Neuronal stem cell (in vitro differentiated cells): ENCODE data around the gene RTTN. TPM values are rescaled to one million over a fixed set of nuclear protein-coding genes. Genes with fewer than 3 reads are reported as not detected.
"Not testable (repeated sequence)": the region's sequence is repeated elsewhere in the genome, so short reads cannot be mapped to it uniquely, and the experiment has no call there.

Source experiments
- DNase-seq: peaks from one replicate; pipeline ENCODE4 v3.0.0-alpha.2; 2013; ENCODE audit warnings: low spot score
- H2AFZ ChIP-seq: one replicate; pipeline ENCODE4 v1.6.1; 2013; ENCODE audit warnings: mild to moderate bottlenecking, low read length, inconsistent platforms
- H2AK5ac ChIP-seq: 2 replicates; pipeline ENCODE4 v1.6.1; 2013; ENCODE audit warnings: low read depth, mild to moderate bottlenecking, inconsistent platforms, low read length, moderate library complexity, mixed read lengths
- H2BK120ac ChIP-seq: 2 replicates; pipeline ENCODE4 v1.6.1; 2013; ENCODE audit warnings: low read depth, mild to moderate bottlenecking, inconsistent platforms, low read length, moderate library complexity, mixed read lengths
- H2BK12ac ChIP-seq: one replicate; pipeline ENCODE4 v1.6.1; 2013; ENCODE audit warnings: low read length, inconsistent platforms
- H2BK15ac ChIP-seq: 2 replicates; pipeline ENCODE4 v1.6.1; 2013; ENCODE audit warnings: mild to moderate bottlenecking, low read length, inconsistent platforms, mixed read lengths
- H2BK5ac ChIP-seq: one replicate; pipeline ENCODE4 v1.6.1; 2013; ENCODE audit warnings: inconsistent platforms, mild to moderate bottlenecking, low read length, moderate library complexity
- H3K14ac ChIP-seq: one replicate; pipeline ENCODE4 v1.6.1; 2013; ENCODE audit warnings: low read length, inconsistent platforms
- H3K18ac ChIP-seq: 2 replicates; pipeline ENCODE4 v1.6.1; 2013; ENCODE audit warnings: low read length, inconsistent platforms
- H3K23ac ChIP-seq: 2 replicates; pipeline ENCODE4 v1.6.1; 2013; ENCODE audit warnings: low read depth, mild to moderate bottlenecking, mixed read lengths, low read length, inconsistent platforms; ENCODE audit not compliant: poor library complexity
- H3K27ac ChIP-seq: replicated peaks from 3 replicates; pipeline ENCODE4 v1.5.1; 2013; ENCODE audit warnings: low read length, inconsistent platforms
- H3K27me3 ChIP-seq, 3 experiments: 2 replicates each; pipeline ENCODE4 v1.6.1; 2013; ENCODE audit warnings: low read length in 3 of 3, mild to moderate bottlenecking in 2 of 3, inconsistent platforms in 1 of 3, low read depth in 1 of 3, mixed read lengths in 1 of 3, moderate library complexity in 1 of 3; ENCODE audit not compliant: control insufficient read depth in 3 of 3, insufficient read depth in 3 of 3
- H3K36me3 ChIP-seq, 2 donors: replicated peaks in 1 of 2; 2 replicates each; pipeline ENCODE4 v1.6.1; 2013; ENCODE audit warnings: low read length in 2 of 2; ENCODE audit not compliant: control insufficient read depth in 2 of 2, insufficient read depth in 2 of 2
- H3K4ac ChIP-seq: 2 replicates; pipeline ENCODE4 v1.6.1; 2013; ENCODE audit warnings: inconsistent platforms, mild to moderate bottlenecking, low read length, moderate library complexity
- H3K4me1 ChIP-seq, 2 donors: 1 replicate in 1 of 2; 2 replicates in 1 of 2; pipeline ENCODE4 v1.6.1; 2013; ENCODE audit warnings: low read length in 2 of 2, low read depth in 1 of 2; ENCODE audit not compliant: control insufficient read depth in 2 of 2, insufficient read depth in 1 of 2
- H3K4me2 ChIP-seq: one replicate; pipeline ENCODE4 v1.6.1; 2013; ENCODE audit warnings: mild to moderate bottlenecking, low read length, inconsistent platforms; ENCODE audit not compliant: insufficient read depth, poor library complexity, severe bottlenecking
- H3K4me3 ChIP-seq, 2 donors: 2 replicates each; pipeline ENCODE4 v1.5.1; 2013; ENCODE audit warnings: low read length in 2 of 2, mild to moderate bottlenecking in 2 of 2, inconsistent platforms in 1 of 2, moderate library complexity in 1 of 2
- H3K79me1 ChIP-seq: one replicate; pipeline ENCODE4 v1.6.1; 2013; ENCODE audit warnings: low read depth, mild to moderate bottlenecking, inconsistent platforms, low read length, moderate library complexity
- H3K9ac ChIP-seq: one replicate; pipeline ENCODE4 v1.6.1; 2013; ENCODE audit warnings: mild to moderate bottlenecking, low read depth, low read length, inconsistent platforms; ENCODE audit not compliant: poor library complexity
- H3K9me3 ChIP-seq, 2 donors: replicated peaks in 1 of 2; 2 replicates each; pipeline versions ENCODE3 to v1.6.1; 2013; ENCODE audit warnings: low read length in 2 of 2, mild to moderate bottlenecking in 2 of 2, inconsistent platforms in 1 of 2, low read depth in 1 of 2, mixed read lengths in 1 of 2, moderate library complexity in 1 of 2; ENCODE audit not compliant: control insufficient read depth in 2 of 2, insufficient read depth in 1 of 2
- H4K8ac ChIP-seq: one replicate; pipeline ENCODE4 v1.6.1; 2013; ENCODE audit warnings: low read depth, mild to moderate bottlenecking, inconsistent platforms, low read length, moderate library complexity
- H4K91ac ChIP-seq: one replicate; pipeline ENCODE4 v1.6.1; 2013; ENCODE audit warnings: low read length, low read depth, mild to moderate bottlenecking, inconsistent platforms; ENCODE audit not compliant: poor library complexity
- WGBS, 2 donors: extraction: QIAGEN DNeasy Blood & Tissue Kit; methylation state at CpG; one replicate each; pipeline ENCODE4 v1.1.7; 2013; ENCODE audit warnings: missing lambda C conversion rate in 2 of 2, mixed read lengths in 1 of 2; ENCODE audit not compliant: insufficient read length in 2 of 2, insufficient replicate concordance in 1 of 2; ENCODE audit errors: extremely low coverage in 2 of 2; 5-methylcytosine and 5-hydroxymethylcytosine counted together
- polyA plus RNA-seq, 2 experiments: library from polyadenylated mRNA; stranded (reverse); fragments of 200-250 nt; gene quantifications; one replicate each; pipeline ENCODE4 v1.2.3, GENCODE V29; 2013

Gene RTTN, protein sequence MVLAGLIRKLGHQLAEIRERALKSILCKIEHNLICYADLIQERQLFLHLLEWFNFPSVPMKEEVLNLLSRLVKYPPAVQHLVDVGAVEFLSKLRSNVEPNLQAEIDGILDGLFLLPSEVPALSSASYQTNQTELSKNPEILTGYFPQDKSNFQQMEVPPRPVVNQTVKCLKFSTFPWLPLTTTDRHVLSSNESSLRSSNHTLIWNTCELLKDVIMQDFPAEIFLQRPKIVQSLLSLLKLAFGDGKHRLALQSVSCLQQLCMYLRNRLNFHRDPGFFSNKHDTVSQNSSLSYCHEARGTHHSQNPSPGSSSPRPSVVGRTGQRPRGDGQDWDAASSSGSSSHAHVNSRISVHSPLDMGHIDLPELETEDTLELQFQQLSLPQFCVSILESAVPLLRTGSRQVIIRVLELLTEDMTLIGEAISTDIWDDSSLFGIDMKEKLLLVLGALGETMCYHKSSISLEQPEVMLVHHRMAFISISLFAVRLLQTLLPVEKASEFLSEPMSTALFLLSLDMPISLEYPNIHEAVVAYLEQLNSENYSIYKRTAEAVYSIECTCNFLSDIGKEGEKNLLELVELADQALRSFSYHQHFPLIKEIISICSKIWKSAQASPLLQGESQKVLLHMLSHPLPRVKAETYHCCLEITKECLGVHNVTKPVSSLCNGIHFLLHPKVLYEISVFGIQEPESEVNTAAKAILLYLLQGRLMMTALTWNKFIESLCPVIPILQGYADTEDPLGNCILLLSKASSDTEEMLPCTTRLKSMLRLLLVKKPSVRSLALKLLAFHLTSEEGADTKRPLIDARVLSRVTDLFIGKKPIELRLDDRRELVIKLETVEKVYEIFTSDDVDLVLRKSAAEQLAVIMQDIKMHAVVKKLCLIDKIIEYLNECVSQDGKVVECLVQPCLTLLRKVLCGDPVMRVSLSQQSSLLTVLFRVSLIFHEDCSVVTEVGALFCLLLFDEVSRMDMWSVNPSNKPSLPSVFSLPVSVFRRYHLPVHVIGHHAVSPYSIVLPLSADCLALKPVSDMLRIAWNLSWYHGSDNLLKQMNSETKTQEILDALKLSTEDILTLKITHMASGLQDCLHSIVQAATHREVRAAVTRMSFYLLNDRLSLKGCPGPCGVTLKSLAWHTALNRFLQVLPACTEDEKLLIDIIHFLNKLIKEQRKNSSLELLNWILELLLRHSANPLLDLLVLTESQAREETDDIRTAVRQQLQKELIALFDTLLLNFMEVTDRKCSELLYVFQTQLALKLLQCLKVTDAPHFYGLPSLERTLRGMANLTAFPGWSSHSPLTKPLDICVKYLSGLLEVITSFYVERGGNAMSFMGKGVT (N-terminal part only)
- polyA plus RNA-seq (2013, experiment 1 of 2): 12.5 TPM
- polyA plus RNA-seq (2013, experiment 2 of 2): 13.5 TPM

DNA sequence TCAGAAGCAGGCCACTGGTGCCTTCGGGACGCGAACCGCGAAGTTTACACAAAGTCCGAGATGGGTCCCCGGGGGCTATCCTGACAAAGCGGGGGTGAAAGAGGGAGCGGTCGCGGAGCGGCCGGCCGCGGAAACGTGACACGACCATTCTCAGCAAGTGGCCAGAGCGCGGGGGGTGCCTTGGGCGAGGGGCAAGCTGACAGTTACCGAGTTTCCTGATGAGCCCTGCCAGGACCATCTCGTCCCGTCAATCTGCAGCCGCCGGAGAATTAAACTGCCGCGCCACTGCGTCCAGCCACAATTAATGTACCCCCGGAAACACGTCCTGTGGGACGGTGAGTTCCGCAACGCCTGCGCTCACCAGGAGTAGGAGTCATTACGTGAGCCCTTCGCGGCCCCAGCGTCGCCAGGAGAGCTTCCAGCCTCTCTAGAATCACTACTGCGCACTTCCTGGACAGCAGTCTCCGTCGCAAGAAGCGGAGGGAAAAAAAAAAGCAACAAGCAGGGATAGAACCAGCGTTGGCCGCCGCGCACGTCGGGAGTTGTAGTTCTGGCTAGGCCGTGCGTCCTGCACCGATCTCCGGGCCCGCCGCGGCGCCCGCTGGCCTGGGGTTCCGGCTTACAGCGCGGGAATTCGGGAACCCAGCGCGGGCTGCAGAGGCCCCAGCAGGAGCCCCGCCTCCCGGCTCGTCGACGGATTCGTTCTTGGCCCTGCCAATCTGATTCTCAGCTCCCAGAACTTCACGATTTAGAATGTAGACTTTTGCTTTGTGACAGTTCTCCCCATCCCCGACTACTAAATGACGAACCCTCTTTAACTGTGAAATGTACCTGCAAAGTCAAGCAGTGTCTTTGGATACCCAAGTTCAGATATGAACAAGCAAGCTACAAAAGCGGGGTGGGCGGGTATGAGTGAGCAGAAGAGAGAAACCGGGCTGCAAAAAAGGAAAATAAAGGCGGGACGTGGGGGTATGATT lies at the start of gene RTTN:
TSS of gene RTTN (minus strand) at position 267 of the 977 bp plus-strand sequence. CDS start at position 238, 29 bp downstream.
- Histone ChIP-seq H3K79me1 (peaks cover 4% of the 10 kb centered on the region), H3K4ac (no peak within 1 kb of the TSS), H3K14ac (no peak within 1 kb of the TSS), H3K18ac (peak within 1 kb of the TSS; percentile 74), H4K8ac (no peak within 1 kb of the TSS), H2BK15ac (no peak within 1 kb of the TSS), H2BK120ac (no peak within 1 kb of the TSS), H2BK12ac (no peak within 1 kb of the TSS), H2AFZ (peak within 1 kb of the TSS; percentile 98), H3K23ac (no peak within 1 kb of the TSS), H3K9ac (peak within 1 kb of the TSS; percentile 90), H2BK5ac (peak within 1 kb of the TSS; percentile 78), H3K4me2 (peak within 1 kb of the TSS; percentile 60), H4K91ac (no peak within 1 kb of the TSS), H3K27ac (peak within 1 kb of the TSS; percentile 99), H3K9me3 (no peaks in the 10 kb centered on the region), H3K27me3 (peaks cover 0 to 3% (median 0%) of the 10 kb centered on the region in 3 experiments), H3K36me3 (peaks cover 0 to 28% of the 10 kb centered on the region in 2 donors), H2AK5ac (no peak within 1 kb of the TSS), H3K4me1 (no peaks in the 10 kb centered on the region), H3K4me3 (peak within 1 kb of the TSS; percentile 84 to 88)
- DNase-seq: peak; percentile 95
- WGBS, 2 donors: no CpG with 5 or more reads among the region's 78 CpGs

DNA sequence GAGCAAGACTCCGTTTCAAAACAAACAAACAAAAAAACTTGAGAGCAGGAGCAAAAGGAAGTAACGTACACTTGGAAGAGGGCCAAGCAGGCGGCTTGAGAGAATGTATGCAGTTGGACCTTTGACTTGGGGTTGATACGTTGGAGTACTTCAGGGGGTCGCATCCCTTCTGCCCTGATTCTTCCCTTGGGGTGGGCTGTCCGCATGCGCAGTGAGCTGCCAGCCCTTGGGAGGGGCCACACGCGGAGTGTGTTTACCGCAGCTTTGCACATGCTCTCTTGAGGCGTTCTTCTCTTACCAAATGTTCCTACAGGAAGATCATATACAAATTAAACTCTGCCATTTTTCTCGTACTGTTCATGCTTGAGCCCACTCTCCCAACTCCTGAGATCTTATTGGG lies 45.3 kb upstream of the RTTN start:
- H3K27me3 ChIP-seq: no peaks in the 10 kb centered on the region
- H2BK12ac ChIP-seq: no peak overlapping the region
- H3K14ac ChIP-seq: no peak overlapping the region
- no CpG with 5 or more reads among the region's 12 CpGs for WGBS, 2 donors
- H3K79me1 ChIP-seq: no peaks in the 10 kb centered on the region
- H2AFZ ChIP-seq: no peak overlapping the region
- no peaks in the 10 kb centered on the region for H3K36me3 ChIP-seq
- H2BK120ac ChIP-seq: no peak overlapping the region
- H3K9me3 ChIP-seq: no peaks in the 10 kb centered on the region
- H3K4me3 ChIP-seq: no peak overlapping the region
- no peak overlapping the region for H3K4ac ChIP-seq
- no peak overlapping the region for H2BK15ac ChIP-seq
- H3K23ac ChIP-seq: no peak overlapping the region
- no peak overlapping the region for H2BK5ac ChIP-seq
- no peak overlapping the region for H4K91ac ChIP-seq
- no peaks in the 10 kb centered on the region for H3K4me1 ChIP-seq
- H2AK5ac ChIP-seq: no peak overlapping the region
- no peak for DNase-seq
- H3K9ac ChIP-seq: no peak overlapping the region
- no peak overlapping the region for H3K4me2 ChIP-seq
- no peak overlapping the region for H3K18ac ChIP-seq
- H3K27ac ChIP-seq: no peak overlapping the region
- H4K8ac ChIP-seq: no peak overlapping the region

DNA sequence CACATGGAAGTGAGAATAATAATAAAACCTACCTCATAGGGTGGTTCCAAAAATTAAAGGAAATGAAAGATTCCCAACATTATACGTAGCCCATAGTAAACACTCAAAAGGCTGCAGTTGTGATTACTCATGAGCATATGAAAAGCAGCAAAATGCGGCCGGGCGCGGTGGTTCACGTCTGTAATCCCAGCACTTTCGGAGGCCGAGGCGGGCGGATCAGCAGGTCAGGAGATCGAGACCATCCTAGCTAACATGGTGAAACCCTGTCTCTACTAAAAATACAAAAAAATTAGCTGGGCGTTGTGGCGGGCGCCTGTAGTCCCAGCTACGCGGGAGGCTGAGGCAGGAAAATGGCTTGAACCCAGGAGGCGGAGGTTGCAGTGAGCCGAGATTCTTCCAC lies 44.4 kb upstream of the RTTN start:
- not testable (repeated sequence) for H3K4me3 ChIP-seq, DNase-seq, H4K8ac ChIP-seq, H2BK120ac ChIP-seq, H2AFZ ChIP-seq, H3K4me1 ChIP-seq, H3K18ac ChIP-seq, H3K9ac ChIP-seq, H4K91ac ChIP-seq, H2BK15ac ChIP-seq, H3K23ac ChIP-seq, H3K4ac ChIP-seq, H2BK12ac ChIP-seq, H3K14ac ChIP-seq, H3K9me3 ChIP-seq, H3K4me2 ChIP-seq, H2AK5ac ChIP-seq, H2BK5ac ChIP-seq, H3K36me3 ChIP-seq, H3K27me3 ChIP-seq, H3K79me1 ChIP-seq, H3K27ac ChIP-seq
- WGBS, 2 donors: no CpG with 5 or more reads among the region's 18 CpGs
